ENCODE results near the gene TFDP2.
"Not testable (repeated sequence)": the region's sequence is repeated elsewhere in the genome, so short reads cannot be mapped to it uniquely, and the experiment has no call there.

TFDP2 gene

DNA sequence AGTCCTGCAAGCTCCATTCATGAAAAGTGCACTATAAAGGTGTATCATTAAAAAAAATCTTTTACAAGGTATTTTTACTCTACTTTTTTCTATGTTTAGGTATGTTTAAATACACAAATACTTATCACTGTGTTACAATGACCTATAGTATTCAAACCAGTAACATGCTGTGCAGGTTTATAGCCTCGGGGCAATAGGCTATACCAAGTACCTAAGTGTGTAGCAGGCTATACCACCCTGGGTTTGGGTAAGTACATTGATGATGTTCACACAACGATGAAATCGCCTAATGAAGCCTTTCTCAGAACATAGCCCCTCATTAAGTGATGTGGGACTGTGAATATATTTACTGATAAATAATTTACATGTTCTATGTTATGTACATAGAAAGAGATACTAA lies 168.3 kb downstream of the TFDP2 start:
- H3K36me3 ChIP-seq (ENCODE audit: control insufficient read depth in 1 of 2, insufficient read depth in 2 of 2, low read length in 2 of 2), result peaks cover 4 to 5% of the 10 kb centered on the region in 2 donors
- no peaks in the 10 kb centered on the region for H3K4me1 ChIP-seq (ENCODE audit: control insufficient read depth in 1 of 2, insufficient read depth in 2 of 2, low read length in 2 of 2)
- H3K9me3 ChIP-seq (ENCODE audit: control insufficient read depth in 1 of 2, low read length in 2 of 2), result no peaks in the 10 kb centered on the region

DNA sequence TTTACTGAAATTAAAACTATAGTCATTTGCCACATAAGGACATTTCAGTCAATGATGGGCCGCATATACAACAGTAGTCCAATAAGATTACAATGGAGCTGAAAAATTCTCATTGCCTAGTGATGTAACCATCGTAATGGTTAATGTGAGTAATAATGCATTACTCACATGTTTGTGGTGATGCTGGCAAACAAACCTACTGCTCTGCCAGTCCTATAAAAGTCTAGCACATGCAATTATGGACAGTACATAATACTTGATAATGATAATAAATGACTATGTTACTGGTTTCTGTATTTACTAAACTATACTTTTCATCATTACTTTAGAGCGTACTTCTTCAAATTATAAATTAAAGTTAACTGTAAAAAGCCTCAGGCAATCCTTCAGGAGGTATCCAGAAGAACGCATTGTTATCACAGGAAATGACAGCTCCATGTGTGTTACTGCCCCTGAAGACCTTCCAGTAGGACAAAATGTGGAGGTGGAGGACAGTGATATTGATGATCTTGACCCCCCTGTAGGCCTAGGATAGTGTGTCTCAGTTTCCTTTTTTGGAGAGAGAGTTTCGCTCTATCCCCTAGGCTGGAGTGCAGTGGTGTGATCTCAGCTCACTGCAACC lies 170.2 kb downstream of the TFDP2 start:
- H3K9me3 ChIP-seq (ENCODE audit: control insufficient read depth in 1 of 2, low read length in 2 of 2), result no peaks in the 10 kb centered on the region
- no peaks in the 10 kb centered on the region for H3K4me1 ChIP-seq (ENCODE audit: control insufficient read depth in 1 of 2, insufficient read depth in 2 of 2, low read length in 2 of 2)
- H3K4me3 ChIP-seq (ENCODE audit: low read depth in 1 of 2, low read length in 2 of 2), result no peak overlapping the region
- no peak overlapping the region for H3K9ac ChIP-seq (ENCODE audit: low read depth in 1 of 2, low read length in 2 of 2)
- H3K27ac ChIP-seq (ENCODE audit: low read depth, low read length), result no peak overlapping the region
- H3K36me3 ChIP-seq (ENCODE audit: control insufficient read depth in 1 of 2, insufficient read depth in 2 of 2, low read length in 2 of 2), result peaks cover 4 to 5% of the 10 kb centered on the region in 2 donors
- no peaks in the 10 kb centered on the region for H3K27me3 ChIP-seq (ENCODE audit: control insufficient read depth in 1 of 2, insufficient read depth in 2 of 2, low read length in 2 of 2)

More for the DNA sequence above, 168.3 kb downstream of the TFDP2 start:
- H3K27me3 ChIP-seq (ENCODE audit: control insufficient read depth in 1 of 2, insufficient read depth in 2 of 2, low read length in 2 of 2), result no peaks in the 10 kb centered on the region
- H3K4me3 ChIP-seq (ENCODE audit: low read depth in 1 of 2, low read length in 2 of 2), result no peak overlapping the region
- H3K27ac ChIP-seq (ENCODE audit: low read depth, low read length), result no peak overlapping the region
- no peak overlapping the region for H3K9ac ChIP-seq (ENCODE audit: low read depth in 1 of 2, low read length in 2 of 2)

DNA sequence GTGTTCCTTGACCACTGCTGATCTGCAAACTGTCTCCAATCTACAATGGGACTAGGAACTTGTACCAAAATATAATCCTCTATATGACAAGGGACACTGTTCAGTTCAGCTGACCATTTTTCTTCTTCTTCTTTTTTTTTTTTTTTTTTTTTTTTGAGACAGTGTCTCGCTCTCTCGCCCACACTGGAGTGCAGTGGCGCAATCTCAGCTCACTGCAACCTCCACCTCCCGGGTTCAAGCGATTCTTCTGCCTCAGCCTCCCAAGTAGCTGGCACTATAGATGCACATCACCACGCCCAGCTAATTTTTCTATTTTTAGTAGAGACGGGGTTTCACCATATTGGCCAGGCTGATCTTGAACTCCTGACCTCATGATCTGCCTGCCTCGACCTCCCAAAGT lies 174.6 kb downstream of the TFDP2 start:
- not testable (repeated sequence) for H3K4me3 ChIP-seq (ENCODE audit: low read depth in 1 of 2, low read length in 2 of 2); H3K9ac ChIP-seq (ENCODE audit: low read depth in 1 of 2, low read length in 2 of 2); H3K4me1 ChIP-seq (ENCODE audit: control insufficient read depth in 1 of 2, insufficient read depth in 2 of 2, low read length in 2 of 2); H3K27me3 ChIP-seq (ENCODE audit: control insufficient read depth in 1 of 2, insufficient read depth in 2 of 2, low read length in 2 of 2); H3K9me3 ChIP-seq (ENCODE audit: control insufficient read depth in 1 of 2, low read length in 2 of 2); H3K27ac ChIP-seq (ENCODE audit: low read depth, low read length); H3K36me3 ChIP-seq (ENCODE audit: control insufficient read depth in 1 of 2, insufficient read depth in 2 of 2, low read length in 2 of 2)

- Histone ChIP-seq H3K36me3 (ENCODE audit: control insufficient read depth in 1 of 2, insufficient read depth in 2 of 2, low read length in 2 of 2) (peaks cover 5 to 13% of the 10 kb centered on the region in 2 donors), H3K9me3 (ENCODE audit: control insufficient read depth in 1 of 2, low read length in 2 of 2) (no peaks in the 10 kb centered on the region), H3K27me3 (ENCODE audit: control insufficient read depth in 1 of 2, insufficient read depth in 2 of 2, low read length in 2 of 2) (no peaks in the 10 kb centered on the region), H3K9ac (ENCODE audit: low read depth in 1 of 2, low read length in 2 of 2) (no peak overlapping the region), H3K4me3 (ENCODE audit: low read depth in 1 of 2, low read length in 2 of 2) (no peak overlapping the region), H3K27ac (ENCODE audit: low read depth, low read length) (no peak overlapping the region), H3K4me1 (ENCODE audit: control insufficient read depth in 1 of 2, insufficient read depth in 2 of 2, low read length in 2 of 2) (no peaks in the 10 kb centered on the region)
These were observed 176.9 kb downstream of the TFDP2 start for GRCh38 chr3:141972399-141972798.

GRCh38 chr3:141971571-141971970 lies 177.8 kb downstream of the TFDP2 start:
- H3K27me3 ChIP-seq (ENCODE audit: control insufficient read depth in 1 of 2, insufficient read depth in 2 of 2, low read length in 2 of 2), result no peaks in the 10 kb centered on the region
- no peaks in the 10 kb centered on the region for H3K9me3 ChIP-seq (ENCODE audit: control insufficient read depth in 1 of 2, low read length in 2 of 2)
- no peaks in the 10 kb centered on the region for H3K4me1 ChIP-seq (ENCODE audit: control insufficient read depth in 1 of 2, insufficient read depth in 2 of 2, low read length in 2 of 2)
- peaks cover 4 to 13% of the 10 kb centered on the region in 2 donors for H3K36me3 ChIP-seq (ENCODE audit: control insufficient read depth in 1 of 2, insufficient read depth in 2 of 2, low read length in 2 of 2)
- no peak overlapping the region for H3K4me3 ChIP-seq (ENCODE audit: low read depth in 1 of 2, low read length in 2 of 2)
- no peak overlapping the region for H3K27ac ChIP-seq (ENCODE audit: low read depth, low read length)
- no peak overlapping the region for H3K9ac ChIP-seq (ENCODE audit: low read depth in 1 of 2, low read length in 2 of 2)

DNA sequence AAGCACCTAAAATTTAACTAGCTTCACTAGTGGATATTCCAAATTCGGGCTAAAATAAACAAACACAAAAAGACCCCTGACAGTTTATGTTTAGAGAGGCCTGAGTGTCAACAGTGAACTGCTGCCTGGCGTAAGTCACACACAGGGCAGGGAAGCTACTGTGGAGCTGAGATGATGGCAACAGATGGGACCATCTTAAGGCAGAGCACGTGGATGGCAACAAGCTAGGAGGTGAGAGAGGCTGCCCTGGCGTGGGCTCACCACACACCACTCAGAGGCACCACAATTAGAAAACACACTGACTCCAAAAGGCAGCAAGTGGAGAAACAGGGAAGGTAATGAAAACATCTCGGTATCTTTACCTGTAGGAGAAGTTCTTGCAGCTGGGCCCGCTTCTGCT lies 179.6 kb downstream of the TFDP2 start:
- Histone ChIP-seq H3K4me3 (ENCODE audit: low read depth in 1 of 2, low read length in 2 of 2) (no peak overlapping the region), H3K36me3 (ENCODE audit: control insufficient read depth in 1 of 2, insufficient read depth in 2 of 2, low read length in 2 of 2) (peaks cover 0 to 9% of the 10 kb centered on the region in 2 donors), H3K27me3 (ENCODE audit: control insufficient read depth in 1 of 2, insufficient read depth in 2 of 2, low read length in 2 of 2) (no peaks in the 10 kb centered on the region), H3K27ac (ENCODE audit: low read depth, low read length) (no peak overlapping the region), H3K4me1 (ENCODE audit: control insufficient read depth in 1 of 2, insufficient read depth in 2 of 2, low read length in 2 of 2) (no peaks in the 10 kb centered on the region), H3K9me3 (ENCODE audit: control insufficient read depth in 1 of 2, low read length in 2 of 2) (no peaks in the 10 kb centered on the region), H3K9ac (ENCODE audit: low read depth in 1 of 2, low read length in 2 of 2) (no peak overlapping the region)

GRCh38 chr3:141965471-141965870 lies 183.9 kb downstream of the TFDP2 start:
- H3K9me3 ChIP-seq (ENCODE audit: control insufficient read depth in 1 of 2, low read length in 2 of 2), result no peaks in the 10 kb centered on the region
- no peak overlapping the region for H3K4me3 ChIP-seq (ENCODE audit: low read depth in 1 of 2, low read length in 2 of 2)
- H3K36me3 ChIP-seq (ENCODE audit: control insufficient read depth in 1 of 2, insufficient read depth in 2 of 2, low read length in 2 of 2), result peaks cover 0 to 19% of the 10 kb centered on the region in 2 donors
- H3K27ac ChIP-seq (ENCODE audit: low read depth, low read length), result no peak overlapping the region
- no peaks in the 10 kb centered on the region for H3K4me1 ChIP-seq (ENCODE audit: control insufficient read depth in 1 of 2, insufficient read depth in 2 of 2, low read length in 2 of 2)
- H3K27me3 ChIP-seq (ENCODE audit: control insufficient read depth in 1 of 2, insufficient read depth in 2 of 2, low read length in 2 of 2), result no peaks in the 10 kb centered on the region
- no peak overlapping the region for H3K9ac ChIP-seq (ENCODE audit: low read depth in 1 of 2, low read length in 2 of 2)

- Histone ChIP-seq H3K27ac (ENCODE audit: low read depth, low read length) (no peak overlapping the region), H3K4me1 (ENCODE audit: control insufficient read depth in 1 of 2, insufficient read depth in 2 of 2, low read length in 2 of 2) (no peaks in the 10 kb centered on the region), H3K36me3 (ENCODE audit: control insufficient read depth in 1 of 2, insufficient read depth in 2 of 2, low read length in 2 of 2) (peaks cover 0 to 21% of the 10 kb centered on the region in 2 donors), H3K4me3 (ENCODE audit: low read depth in 1 of 2, low read length in 2 of 2) (no peak overlapping the region), H3K27me3 (ENCODE audit: control insufficient read depth in 1 of 2, insufficient read depth in 2 of 2, low read length in 2 of 2) (no peaks in the 10 kb centered on the region), H3K9me3 (ENCODE audit: control insufficient read depth in 1 of 2, low read length in 2 of 2) (no peaks in the 10 kb centered on the region), H3K9ac (ENCODE audit: low read depth in 1 of 2, low read length in 2 of 2) (no peak overlapping the region)
These were observed 186.0 kb downstream of the TFDP2 start for GRCh38 chr3:141963301-141963700.

DNA sequence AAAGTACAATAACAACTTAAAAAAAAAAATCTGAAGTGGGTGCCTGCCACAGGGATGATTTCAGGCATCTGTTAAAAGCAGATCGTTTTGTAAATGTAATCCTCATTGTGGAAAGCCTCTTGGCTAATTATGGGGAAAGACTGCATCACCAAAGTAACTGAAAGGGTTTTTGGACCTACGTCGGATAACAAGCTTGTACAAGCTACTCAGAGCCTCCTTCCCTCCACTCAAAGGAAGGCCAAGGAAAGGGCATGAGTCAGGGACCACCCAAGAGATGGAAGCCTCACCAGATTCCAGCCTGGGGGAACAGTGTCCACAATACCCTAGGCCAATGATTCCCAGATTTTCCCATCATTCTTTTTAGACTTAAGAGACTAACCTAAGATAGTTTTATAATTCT lies 188.6 kb downstream of the TFDP2 start:
- Histone ChIP-seq H3K27ac (ENCODE audit: low read depth, low read length) (no peak overlapping the region), H3K9ac (ENCODE audit: low read depth in 1 of 2, low read length in 2 of 2) (no peak overlapping the region), H3K4me1 (ENCODE audit: control insufficient read depth in 1 of 2, insufficient read depth in 2 of 2, low read length in 2 of 2) (no peaks in the 10 kb centered on the region), H3K4me3 (ENCODE audit: low read depth in 1 of 2, low read length in 2 of 2) (no peak overlapping the region), H3K27me3 (ENCODE audit: control insufficient read depth in 1 of 2, insufficient read depth in 2 of 2, low read length in 2 of 2) (no peaks in the 10 kb centered on the region), H3K9me3 (ENCODE audit: control insufficient read depth in 1 of 2, low read length in 2 of 2) (no peaks in the 10 kb centered on the region), H3K36me3 (ENCODE audit: control insufficient read depth in 1 of 2, insufficient read depth in 2 of 2, low read length in 2 of 2) (peaks cover 0 to 32% of the 10 kb centered on the region in 2 donors)

DNA sequence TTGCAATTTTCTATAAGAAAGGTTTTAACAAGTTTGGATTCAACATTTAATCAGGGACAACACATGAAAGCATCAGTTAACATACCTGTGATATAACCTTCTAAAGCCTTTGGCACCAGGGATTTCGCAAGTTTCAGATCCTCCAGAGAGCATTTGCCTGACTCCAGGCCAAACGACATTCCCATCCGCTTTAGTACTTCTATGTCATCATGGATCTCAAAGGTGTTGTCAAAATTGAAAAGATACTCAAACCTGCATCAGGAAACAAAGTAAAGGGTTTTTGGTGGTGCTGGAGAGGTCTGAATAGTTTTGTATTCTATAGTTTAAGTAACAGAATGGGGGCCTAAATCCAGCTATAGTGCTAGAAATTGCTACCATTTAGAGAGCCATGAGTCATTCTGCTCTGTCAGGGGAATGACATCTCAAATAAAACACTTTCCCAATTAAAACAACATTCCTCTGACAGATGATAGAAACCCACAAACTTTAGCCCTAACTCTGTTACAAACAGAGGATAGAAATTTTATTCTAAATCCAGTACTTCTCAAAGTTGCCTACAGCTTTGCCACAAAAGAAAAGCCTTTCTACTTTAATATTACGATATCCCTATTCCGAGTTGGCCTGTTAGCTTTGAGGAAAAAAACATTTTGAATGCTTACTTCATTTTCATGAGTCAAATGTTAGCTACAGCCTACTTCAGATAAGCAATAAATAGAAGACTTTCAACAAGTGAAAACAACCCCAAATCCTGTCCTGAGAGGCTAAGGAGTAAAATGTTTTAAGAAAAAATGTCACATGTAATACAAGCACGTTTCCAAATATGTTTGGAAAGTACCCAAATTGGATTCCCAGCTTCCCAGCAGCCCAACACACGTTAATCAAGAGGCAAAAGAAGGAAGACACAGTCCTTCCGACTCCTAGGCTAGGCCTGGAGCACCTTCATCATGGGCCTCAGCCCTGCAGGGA lies 189.5 kb downstream of the TFDP2 start:
- H3K27ac ChIP-seq (ENCODE audit: low read depth, low read length), result no peak overlapping the region
- no peak overlapping the region for H3K9ac ChIP-seq (ENCODE audit: low read depth in 1 of 2, low read length in 2 of 2)
- H3K36me3 ChIP-seq (ENCODE audit: control insufficient read depth in 1 of 2, insufficient read depth in 2 of 2, low read length in 2 of 2), result peaks cover 0 to 32% of the 10 kb centered on the region in 2 donors

More for the DNA sequence above, 189.5 kb downstream of the TFDP2 start:
- Histone ChIP-seq H3K4me3 (ENCODE audit: low read depth in 1 of 2, low read length in 2 of 2) (no peak overlapping the region), H3K27me3 (ENCODE audit: control insufficient read depth in 1 of 2, insufficient read depth in 2 of 2, low read length in 2 of 2) (no peaks in the 10 kb centered on the region), H3K9me3 (ENCODE audit: control insufficient read depth in 1 of 2, low read length in 2 of 2) (no peaks in the 10 kb centered on the region), H3K4me1 (ENCODE audit: control insufficient read depth in 1 of 2, insufficient read depth in 2 of 2, low read length in 2 of 2) (no peaks in the 10 kb centered on the region)
